Keratinocyte (primary cell): ENCODE data around the gene PPIA. TPM values are rescaled to one million over a fixed set of nuclear protein-coding genes. Genes with fewer than 3 reads are reported as not detected.
A peak's percentile ranks its signal among the peaks of the same experiment; 100 is the strongest.

Source experiments
- DNase-seq: peaks from one replicate; pipeline ENCODE4 v3.0.0-alpha.2; 2011; ENCODE audit warnings: low read depth, missing footprints, low spot score
- FAIRE-seq: peaks from 2 replicates; lab custom pipeline; 2011; peaks lifted over from hg19 to GRCh38; lab: Jason Lieb, UNC
- H2AFZ ChIP-seq: 2 replicates; pipeline ENCODE4 v1.6.0; 2012; ENCODE audit warnings: low read length, control low read depth, inconsistent platforms; ENCODE audit not compliant: control insufficient read depth
- H3K27ac ChIP-seq: 2 replicates; pipeline ENCODE4 v1.5.1; 2011; ENCODE audit warnings: low read length; ENCODE audit not compliant: control insufficient read depth, insufficient read depth
- H3K27me3 ChIP-seq: 3 replicates; pipeline ENCODE4 v1.6.0; 2011; ENCODE audit warnings: low read length; ENCODE audit not compliant: control insufficient read depth, insufficient read depth; ENCODE audit errors: extremely low read depth
- H3K36me3 ChIP-seq, 2 experiments: 2 replicates in 1 of 2; 3 replicates in 1 of 2; pipeline ENCODE4 v1.5.1; 2011; ENCODE audit warnings: low read length in 2 of 2, mild to moderate bottlenecking in 1 of 2; ENCODE audit not compliant: control insufficient read depth in 2 of 2, insufficient read depth in 2 of 2; ENCODE audit errors: extremely low read depth in 1 of 2
- H3K4me1 ChIP-seq: 3 replicates; pipeline ENCODE4 v1.5.1; 2011; ENCODE audit warnings: low read length; ENCODE audit not compliant: control insufficient read depth, insufficient read depth; ENCODE audit errors: extremely low read depth
- H3K4me2 ChIP-seq: 3 replicates; pipeline ENCODE4 v1.6.0; 2011; ENCODE audit warnings: low read depth, low read length; ENCODE audit not compliant: control insufficient read depth, insufficient read depth; ENCODE audit errors: extremely low read depth
- H3K4me3 ChIP-seq, 3 experiments: fragments of 200-600 bp in 1 of 3; sonication (generic) in 1 of 3; 2 replicates in 2 of 3; 3 replicates in 1 of 3; pipeline ENCODE4 v1.5.1; 2011 to 2016; ENCODE audit warnings: low read length in 3 of 3, mild to moderate bottlenecking in 3 of 3, control low read depth in 2 of 3, inconsistent platforms in 1 of 3, low read depth in 1 of 3, mixed read lengths in 1 of 3, mixed run types in 1 of 3, moderate library complexity in 1 of 3; ENCODE audit not compliant: control insufficient read depth in 2 of 3, insufficient read depth in 2 of 3; ENCODE audit errors: extremely low read depth in 1 of 3
- H3K79me2 ChIP-seq: 2 replicates; pipeline ENCODE4 v1.6.0; 2012; ENCODE audit warnings: low read length; ENCODE audit not compliant: control insufficient read depth, insufficient read depth
- H3K9ac ChIP-seq: 3 replicates; pipeline ENCODE4 v1.6.0; 2011; ENCODE audit warnings: low read length; ENCODE audit not compliant: control insufficient read depth, insufficient read depth; ENCODE audit errors: extremely low read depth
- H3K9me1 ChIP-seq: 3 replicates; pipeline ENCODE4 v1.6.0; 2011; ENCODE audit warnings: low read length; ENCODE audit not compliant: control insufficient read depth, insufficient read depth; ENCODE audit errors: extremely low read depth
- H3K9me3 ChIP-seq: 2 replicates; pipeline ENCODE4 v1.5.1; 2012; ENCODE audit warnings: low read depth, low read length; ENCODE audit not compliant: control insufficient read depth
- H4K20me1 ChIP-seq: 3 replicates; pipeline ENCODE4 v1.6.0; 2011; ENCODE audit warnings: low read length; ENCODE audit not compliant: control insufficient read depth, insufficient read depth; ENCODE audit errors: extremely low read depth
- CTCF ChIP-seq, 3 experiments: IDR thresholded peaks in 1 of 3; conservative IDR thresholded peaks in 1 of 3; optimal IDR thresholded peaks in 1 of 3; 2 replicates in 2 of 3; 3 replicates in 1 of 3; pipeline versions ENCODE3 to v1.5.1; 2011; ENCODE audit warnings: low read length in 3 of 3, mild to moderate bottlenecking in 3 of 3, moderate library complexity in 2 of 3, control low read depth in 1 of 3, inconsistent platforms in 1 of 3; ENCODE audit not compliant: insufficient read depth in 2 of 3; ENCODE audit errors: extremely low read depth in 1 of 3
- EZH2 ChIP-seq: IDR thresholded peaks from one replicate; pipeline ENCODE4 v1.6.1; 2012; ENCODE audit warnings: inconsistent platforms, mild to moderate bottlenecking, low read length, moderate library complexity
- dilution Hi-C: fragments of 300-500 bp; cut with MboI; formaldehyde crosslinking; loops from one replicate; pipeline ENCODE4 v1.7.0; 2020; ENCODE audit warnings: low sequenced_read_pairs; ENCODE audit not compliant: extremely low pct_ligation_motif_present
- polyA plus RNA-seq, 5 experiments: library from polyadenylated mRNA; depleted of rRNA in 3 of 5; stranded (reverse) in 3 of 5; stranded (forward) in 1 of 5; unstranded in 1 of 5; fragments of >200 nt; gene quantifications; 1 replicate in 1 of 5; 2 replicates in 3 of 5; 3 replicates in 1 of 5; pipeline versions ENCODE4 v1.2.1 to v1.2.3, GENCODE V29; 2011 to 2012; ENCODE audit warnings: missing spikeins in 2 of 5, low read depth in 1 of 5, low replicate concordance in 1 of 5

The PPIA gene
- polyA plus RNA-seq, 1 donor (not counting 4 experiments of a cell fraction or from before 2014, with no cell fraction given) = 6,965 TPM

GRCh38 chr7:44761207-44762161 lies 35.0 kb upstream of the PPIA start:
- no peak overlapping the region for H2AFZ ChIP-seq
- H3K27me3 ChIP-seq = no peaks in the 10 kb centered on the region
- no peak overlapping the region for H3K4me3 ChIP-seq
- peaks cover 5% of the 10 kb centered on the region for H3K4me1 ChIP-seq
- peaks cover 24 to 36% of the 10 kb centered on the region in 2 experiments for H3K36me3 ChIP-seq
- H3K9ac ChIP-seq = no peak overlapping the region
- dilution Hi-C loops = no loop called here
- H3K27ac ChIP-seq = no peak overlapping the region
- no peaks in the 10 kb centered on the region for H3K9me3 ChIP-seq
- peaks cover 3% of the 10 kb centered on the region for H3K9me1 ChIP-seq
- no peak for TF ChIP-seq EZH2
- TF ChIP-seq CTCF (optimal IDR thresholded peaks at IDR 0.05 in 1 of 3, IDR thresholded peaks at IDR 0.05 in 1 of 3, conservative IDR thresholded peaks at IDR 0.05 in 1 of 3; ENCODE audit: extremely low read depth in 1 of 3, insufficient read depth in 2 of 3, low read length in 3 of 3) = no peak
- no peaks in the 10 kb centered on the region for H4K20me1 ChIP-seq
- no peak for DNase-seq
- peaks cover 2% of the 10 kb centered on the region for H3K79me2 ChIP-seq
- H3K4me2 ChIP-seq = peak overlapping the region; percentile 16
- no peak for FAIRE-seq

- Histone ChIP-seq H3K27me3 (no peaks in the 10 kb centered on the region), H3K9ac (no peak overlapping the region), H3K9me3 (no peaks in the 10 kb centered on the region), H3K27ac (no peak overlapping the region), H3K9me1 (peaks cover 3% of the 10 kb centered on the region), H3K4me3 (no peak overlapping the region), H3K4me2 (no peak overlapping the region), H4K20me1 (no peaks in the 10 kb centered on the region), H3K79me2 (peaks cover 2% of the 10 kb centered on the region), H2AFZ (no peak overlapping the region), H3K36me3 (peaks cover 25 to 38% of the 10 kb centered on the region in 2 experiments), H3K4me1 (peaks cover 5% of the 10 kb centered on the region)
- TF ChIP-seq EZH2 (no peak), CTCF (optimal IDR thresholded peaks at IDR 0.05 in 1 of 3, IDR thresholded peaks at IDR 0.05 in 1 of 3, conservative IDR thresholded peaks at IDR 0.05 in 1 of 3; ENCODE audit: extremely low read depth in 1 of 3, insufficient read depth in 2 of 3, low read length in 3 of 3) (no peak)
- dilution Hi-C loops = no loop called here
- FAIRE-seq = no peak
- DNase-seq = no peak
These were observed 34.2 kb upstream of the PPIA start for GRCh38 chr7:44762300-44762699.
